Activated CD4-positive, alpha-beta T cell treated with anti-CD3 and anti-CD28 coated beads, Interleukin-2, amount 10 ng/mL, durations not matched to agents 24 days and 14 days (primary cell): ENCODE measurements around the gene CA4. TPM values are rescaled to one million over a fixed set of nuclear protein-coding genes. Genes with fewer than 3 reads are reported as not detected.
A peak's percentile ranks its signal among the peaks of the same experiment; 100 is the strongest.

Experiments
- DNase-seq: peaks from one replicate; pipeline ENCODE4 v3.0.0; 2022
- H3K27ac Mint-ChIP-seq: one replicate; pipeline ENCODE4 v1.8.0; 2022; ENCODE audit warnings: mild to moderate bottlenecking, mixed read lengths
- H3K27me3 Mint-ChIP-seq: one replicate; pipeline ENCODE4 v1.8.0; 2022; ENCODE audit warnings: mixed read lengths
- H3K36me3 Mint-ChIP-seq: one replicate; pipeline ENCODE4 v1.8.0; 2022; ENCODE audit warnings: low read depth, mild to moderate bottlenecking, mixed read lengths
- H3K4me1 Mint-ChIP-seq: one replicate; pipeline ENCODE4 v1.8.0; 2021; ENCODE audit warnings: mixed read lengths
- H3K4me3 Mint-ChIP-seq: one replicate; pipeline ENCODE4 v1.8.0; 2022; ENCODE audit warnings: mild to moderate bottlenecking, moderate library complexity, mixed read lengths
- H3K9me3 Mint-ChIP-seq: one replicate; pipeline ENCODE4 v1.8.0; 2021; ENCODE audit warnings: mixed read lengths
- intact Hi-C: fragments of 100-400 bp; cut with micrococcal nuclease; formaldehyde crosslinking; loops from one replicate; pipeline ENCODE4 v1.15.1; 2023
- total RNA-seq: library from RNA; stranded (reverse); gene quantifications from 2 replicates; pipeline ENCODE4 v1.2.3, GENCODE V29; 2022

Gene CA4
- total RNA-seq, 1 donor from 2014 or later: not detected

GRCh38 chr17:60155427-60155814 lies 5.6 kb downstream of the CA4 start:
- H3K4me3 Mint-ChIP-seq: no peak overlapping the region
- H3K27ac Mint-ChIP-seq: no peak overlapping the region
- no peaks in the 10 kb centered on the region for H3K36me3 Mint-ChIP-seq

GRCh38 chr17:60155815-60156214 lies 6.0 kb downstream of the CA4 start:
- Mint-ChIP-seq H3K27ac (no peak overlapping the region), H3K36me3 (no peaks in the 10 kb centered on the region), H3K27me3 (peaks cover 32% of the 10 kb centered on the region), H3K4me1 (peaks cover 8% of the 10 kb centered on the region), H3K4me3 (no peak overlapping the region), H3K9me3 (no peaks in the 10 kb centered on the region)
- DNase-seq: no peak
- intact Hi-C loops: no loop called here

More at GRCh38 chr17:60155427-60155814, 5.6 kb downstream of the CA4 start:
- Mint-ChIP-seq H3K27me3 (peaks cover 35% of the 10 kb centered on the region), H3K9me3 (no peaks in the 10 kb centered on the region), H3K4me1 (peaks cover 11% of the 10 kb centered on the region)
- intact Hi-C loops: no loop called here
- no peak for DNase-seq

GRCh38 chr17:60156746-60157145 lies 7.0 kb downstream of the CA4 start:
- intact Hi-C loops: no loop called here
- Mint-ChIP-seq H3K9me3 (no peaks in the 10 kb centered on the region), H3K27ac (no peak overlapping the region), H3K36me3 (no peaks in the 10 kb centered on the region), H3K4me3 (no peak overlapping the region), H3K4me1 (no peaks in the 10 kb centered on the region), H3K27me3 (peaks cover 25% of the 10 kb centered on the region)
- DNase-seq: no peak

GRCh38 chr17:60157487-60158040 lies 7.8 kb downstream of the CA4 start:
- Mint-ChIP-seq H3K27me3 (peaks cover 18% of the 10 kb centered on the region), H3K27ac (no peak overlapping the region), H3K4me3 (no peak overlapping the region), H3K36me3 (no peaks in the 10 kb centered on the region), H3K9me3 (no peaks in the 10 kb centered on the region), H3K4me1 (no peaks in the 10 kb centered on the region)
- intact Hi-C loops: no loop called here
- no peak for DNase-seq

GRCh38 chr17:60158751-60159478 lies 9.1 kb downstream of the CA4 start:
- peaks cover 1% of the 10 kb centered on the region for H3K4me1 Mint-ChIP-seq
- intact Hi-C loops: no loop called here
- DNase-seq: no peak
- no peaks in the 10 kb centered on the region for H3K9me3 Mint-ChIP-seq
- H3K27me3 Mint-ChIP-seq: peaks cover 9% of the 10 kb centered on the region
- no peak overlapping the region for H3K27ac Mint-ChIP-seq
- H3K4me3 Mint-ChIP-seq: no peak overlapping the region
- H3K36me3 Mint-ChIP-seq: no peaks in the 10 kb centered on the region

GRCh38 chr17:60159479-60159866 lies 9.7 kb downstream of the CA4 start:
- no peak overlapping the region for H3K27ac Mint-ChIP-seq
- no peak overlapping the region for H3K4me3 Mint-ChIP-seq
- no peaks in the 10 kb centered on the region for H3K9me3 Mint-ChIP-seq
- H3K36me3 Mint-ChIP-seq: no peaks in the 10 kb centered on the region
- H3K27me3 Mint-ChIP-seq: peaks cover 9% of the 10 kb centered on the region
- no peak for DNase-seq
- H3K4me1 Mint-ChIP-seq: peaks cover 5% of the 10 kb centered on the region
- intact Hi-C loops: no loop called here

GRCh38 chr17:60160829-60161501 lies 11.2 kb downstream of the CA4 start:
- Mint-ChIP-seq H3K9me3 (no peaks in the 10 kb centered on the region), H3K27ac (no peak overlapping the region), H3K36me3 (no peaks in the 10 kb centered on the region), H3K27me3 (peaks cover 2% of the 10 kb centered on the region), H3K4me3 (no peak overlapping the region), H3K4me1 (peaks cover 9% of the 10 kb centered on the region)
- intact Hi-C loops: no loop called here
- no peak for DNase-seq

GRCh38 chr17:60161598-60162330 lies 12.0 kb downstream of the CA4 start:
- Mint-ChIP-seq H3K9me3 (no peaks in the 10 kb centered on the region), H3K27me3 (peaks cover 2% of the 10 kb centered on the region), H3K4me1 (peaks cover 13% of the 10 kb centered on the region), H3K27ac (no peak overlapping the region), H3K36me3 (no peaks in the 10 kb centered on the region), H3K4me3 (no peak overlapping the region)
- intact Hi-C loops: no loop called here
- DNase-seq: no peak

GRCh38 chr17:60163108-60163784 lies 13.5 kb downstream of the CA4 start:
- intact Hi-C loops: no loop called here
- peak overlapping the region; percentile 29 for H3K27ac Mint-ChIP-seq
- H3K4me1 Mint-ChIP-seq: peaks cover 17% of the 10 kb centered on the region
- H3K27me3 Mint-ChIP-seq: peaks cover 2% of the 10 kb centered on the region
- no peaks in the 10 kb centered on the region for H3K36me3 Mint-ChIP-seq
- no peak overlapping the region for H3K4me3 Mint-ChIP-seq
- no peaks in the 10 kb centered on the region for H3K9me3 Mint-ChIP-seq
- no peak for DNase-seq

- DNase-seq: no peak
- Mint-ChIP-seq H3K27me3 (peaks cover 2% of the 10 kb centered on the region), H3K4me1 (peaks cover 17% of the 10 kb centered on the region), H3K9me3 (no peaks in the 10 kb centered on the region), H3K4me3 (no peak overlapping the region), H3K36me3 (no peaks in the 10 kb centered on the region), H3K27ac (no peak overlapping the region)
- intact Hi-C loops: no loop called here
These were observed 14.4 kb downstream of the CA4 start for GRCh38 chr17:60164164-60164563.

GRCh38 chr17:60164697-60165096 lies 14.9 kb downstream of the CA4 start:
- H3K9me3 Mint-ChIP-seq: no peaks in the 10 kb centered on the region
- H3K27me3 Mint-ChIP-seq: peaks cover 2% of the 10 kb centered on the region
- no peaks in the 10 kb centered on the region for H3K36me3 Mint-ChIP-seq
- intact Hi-C loops: no loop called here
- no peak overlapping the region for H3K4me3 Mint-ChIP-seq
- H3K4me1 Mint-ChIP-seq: peaks cover 19% of the 10 kb centered on the region
- H3K27ac Mint-ChIP-seq: no peak overlapping the region
- no peak for DNase-seq

GRCh38 chr17:60165223-60165622 lies 15.4 kb downstream of the CA4 start:
- no peak overlapping the region for H3K27ac Mint-ChIP-seq
- no peak overlapping the region for H3K4me3 Mint-ChIP-seq
- H3K36me3 Mint-ChIP-seq: no peaks in the 10 kb centered on the region
- peaks cover 24% of the 10 kb centered on the region for H3K4me1 Mint-ChIP-seq
- intact Hi-C loops: no loop called here
- H3K27me3 Mint-ChIP-seq: peaks cover 2% of the 10 kb centered on the region
- no peaks in the 10 kb centered on the region for H3K9me3 Mint-ChIP-seq
- no peak for DNase-seq

- intact Hi-C loops: no loop called here
- Mint-ChIP-seq H3K36me3 (no peaks in the 10 kb centered on the region), H3K4me1 (peaks cover 31% of the 10 kb centered on the region), H3K27ac (no peak overlapping the region), H3K27me3 (peaks cover under 1% of the 10 kb centered on the region), H3K9me3 (no peaks in the 10 kb centered on the region), H3K4me3 (no peak overlapping the region)
- DNase-seq: peak; percentile 66
These were observed 16.2 kb downstream of the CA4 start for GRCh38 chr17:60165971-60166370.
